ENCODE measurements around the gene URB1. TPM values are rescaled to one million over a fixed set of nuclear protein-coding genes. Genes with fewer than 3 reads are reported as not detected.

URB1 gene
- total and polyA plus RNA-seq, 9 of the 15 experiments (the other 6 are each of a cell fraction or from before 2014, with no cell fraction given), result 0.97 to 53.6 (median 21.5) TPM

- no peak overlapping the region for H3K4me2 ChIP-seq (ENCODE audit: insufficient read depth, low read length)
- peaks cover 0 to 7% of the 10 kb centered on the region in 2 experiments; a peak in 2 of 5 replicates for H3K4me1 ChIP-seq (replicated peaks in 1 of 2; ENCODE audit: control insufficient read depth in 2 of 2, insufficient read depth in 2 of 2, low read length in 2 of 2)
- no peaks in the 10 kb centered on the region for H4K20me1 ChIP-seq (replicated peaks; ENCODE audit: control insufficient read depth, insufficient read depth, low read length)
- H3K27me3 ChIP-seq (ENCODE audit: control insufficient read depth in 2 of 2, insufficient read depth in 2 of 2, low read length in 2 of 2), result peaks cover 12 to 14% of the 10 kb centered on the region in 2 experiments
- H2AFZ ChIP-seq (ENCODE audit: low read depth, low read length), result no peak overlapping the region
- 0 out of 2 replicates have a peak, but pooled peaks cover 1% of the 10 kb centered on the region for H3K9me3 ChIP-seq (replicated peaks; ENCODE audit: control insufficient read depth, insufficient read depth, low read depth, low read length)
- DNase-seq (ENCODE audit: extremely low read depth in 1 of 4, low spot score in 3 of 4), result peak in 1 of 4 experiments; percentile 3
- H3K27ac ChIP-seq (ENCODE audit: extremely low read depth, low read depth, low read length), result no peak overlapping the region
- H3K9me1 ChIP-seq (ENCODE audit: control insufficient read depth, insufficient read depth, low read length), result no peaks in the 10 kb centered on the region
- no peak overlapping the region for H3K9ac ChIP-seq (ENCODE audit: insufficient read depth in 1 of 2, low read depth in 2 of 2, low read length in 2 of 2)
- H3K36me3 ChIP-seq (ENCODE audit: control insufficient read depth, insufficient read depth, low read length), result no peaks in the 10 kb centered on the region
- ChIA-PET POLR2A (no interaction called here), CTCF (ENCODE audit: low intra/inter-chr PET ratio) (no interaction called here)
- in situ Hi-C loops (cut with MboI) (no loop called here), intact Hi-C loops (cut with micrococcal nuclease) (no loop called here)
- no peak for ATAC-seq
- H3K4me3 ChIP-seq, result no peak overlapping the region
- TF ChIP-seq ZNF354B (CRISPR knock-in tag; IDR thresholded peaks at IDR 0.05) (no peak), MBD2 (IDR thresholded peaks at IDR 0.05; ENCODE audit: borderline replicate concordance, low read depth) (no peak), U2AF1 (optimal IDR thresholded peaks at IDR 0.05; ENCODE audit: low read depth, low read length) (no peak), NFRKB (IDR thresholded peaks at IDR 0.05; ENCODE audit: low read depth) (no peak), ATF3 (IDR thresholded peaks at IDR 0.05) (no peak), ATF3 (CRISPR knock-in tag; conservative IDR thresholded peaks at IDR 0.05) (no peak), CBFA2T3 (IDR thresholded peaks at IDR 0.05) (no peak), ZNF274 (IDR thresholded peaks at IDR 0.05; ENCODE audit: borderline replicate concordance, low read depth, low read length) (no peak), ZNF217 (CRISPR knock-in tag; IDR thresholded peaks at IDR 0.05) (no peak), TGIF2 (CRISPR knock-in tag; IDR thresholded peaks at IDR 0.05) (no peak)
- TF ChIP-seq, protein P1, sequence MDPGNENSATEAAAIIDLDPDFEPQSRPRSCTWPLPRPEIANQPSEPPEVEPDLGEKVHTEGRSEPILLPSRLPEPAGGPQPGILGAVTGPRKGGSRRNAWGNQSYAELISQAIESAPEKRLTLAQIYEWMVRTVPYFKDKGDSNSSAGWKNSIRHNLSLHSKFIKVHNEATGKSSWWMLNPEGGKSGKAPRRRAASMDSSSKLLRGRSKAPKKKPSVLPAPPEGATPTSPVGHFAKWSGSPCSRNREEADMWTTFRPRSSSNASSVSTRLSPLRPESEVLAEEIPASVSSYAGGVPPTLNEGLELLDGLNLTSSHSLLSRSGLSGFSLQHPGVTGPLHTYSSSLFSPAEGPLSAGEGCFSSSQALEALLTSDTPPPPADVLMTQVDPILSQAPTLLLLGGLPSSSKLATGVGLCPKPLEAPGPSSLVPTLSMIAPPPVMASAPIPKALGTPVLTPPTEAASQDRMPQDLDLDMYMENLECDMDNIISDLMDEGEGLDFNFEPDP (CRISPR knock-in tag; IDR thresholded peaks at IDR 0.05), result no peak
- TF ChIP-seq, protein P2, sequence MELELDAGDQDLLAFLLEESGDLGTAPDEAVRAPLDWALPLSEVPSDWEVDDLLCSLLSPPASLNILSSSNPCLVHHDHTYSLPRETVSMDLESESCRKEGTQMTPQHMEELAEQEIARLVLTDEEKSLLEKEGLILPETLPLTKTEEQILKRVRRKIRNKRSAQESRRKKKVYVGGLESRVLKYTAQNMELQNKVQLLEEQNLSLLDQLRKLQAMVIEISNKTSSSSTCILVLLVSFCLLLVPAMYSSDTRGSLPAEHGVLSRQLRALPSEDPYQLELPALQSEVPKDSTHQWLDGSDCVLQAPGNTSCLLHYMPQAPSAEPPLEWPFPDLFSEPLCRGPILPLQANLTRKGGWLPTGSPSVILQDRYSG (tag; conservative IDR thresholded peaks at IDR 0.05; ENCODE audit: low read depth), result no peak
- TF ChIP-seq, protein P3, sequence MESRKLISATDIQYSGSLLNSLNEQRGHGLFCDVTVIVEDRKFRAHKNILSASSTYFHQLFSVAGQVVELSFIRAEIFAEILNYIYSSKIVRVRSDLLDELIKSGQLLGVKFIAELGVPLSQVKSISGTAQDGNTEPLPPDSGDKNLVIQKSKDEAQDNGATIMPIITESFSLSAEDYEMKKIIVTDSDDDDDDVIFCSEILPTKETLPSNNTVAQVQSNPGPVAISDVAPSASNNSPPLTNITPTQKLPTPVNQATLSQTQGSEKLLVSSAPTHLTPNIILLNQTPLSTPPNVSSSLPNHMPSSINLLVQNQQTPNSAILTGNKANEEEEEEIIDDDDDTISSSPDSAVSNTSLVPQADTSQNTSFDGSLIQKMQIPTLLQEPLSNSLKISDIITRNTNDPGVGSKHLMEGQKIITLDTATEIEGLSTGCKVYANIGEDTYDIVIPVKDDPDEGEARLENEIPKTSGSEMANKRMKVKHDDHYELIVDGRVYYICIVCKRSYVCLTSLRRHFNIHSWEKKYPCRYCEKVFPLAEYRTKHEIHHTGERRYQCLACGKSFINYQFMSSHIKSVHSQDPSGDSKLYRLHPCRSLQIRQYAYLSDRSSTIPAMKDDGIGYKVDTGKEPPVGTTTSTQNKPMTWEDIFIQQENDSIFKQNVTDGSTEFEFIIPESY (CRISPR knock-in tag; IDR thresholded peaks at IDR 0.05), result no peak
- TF ChIP-seq, protein P4, sequence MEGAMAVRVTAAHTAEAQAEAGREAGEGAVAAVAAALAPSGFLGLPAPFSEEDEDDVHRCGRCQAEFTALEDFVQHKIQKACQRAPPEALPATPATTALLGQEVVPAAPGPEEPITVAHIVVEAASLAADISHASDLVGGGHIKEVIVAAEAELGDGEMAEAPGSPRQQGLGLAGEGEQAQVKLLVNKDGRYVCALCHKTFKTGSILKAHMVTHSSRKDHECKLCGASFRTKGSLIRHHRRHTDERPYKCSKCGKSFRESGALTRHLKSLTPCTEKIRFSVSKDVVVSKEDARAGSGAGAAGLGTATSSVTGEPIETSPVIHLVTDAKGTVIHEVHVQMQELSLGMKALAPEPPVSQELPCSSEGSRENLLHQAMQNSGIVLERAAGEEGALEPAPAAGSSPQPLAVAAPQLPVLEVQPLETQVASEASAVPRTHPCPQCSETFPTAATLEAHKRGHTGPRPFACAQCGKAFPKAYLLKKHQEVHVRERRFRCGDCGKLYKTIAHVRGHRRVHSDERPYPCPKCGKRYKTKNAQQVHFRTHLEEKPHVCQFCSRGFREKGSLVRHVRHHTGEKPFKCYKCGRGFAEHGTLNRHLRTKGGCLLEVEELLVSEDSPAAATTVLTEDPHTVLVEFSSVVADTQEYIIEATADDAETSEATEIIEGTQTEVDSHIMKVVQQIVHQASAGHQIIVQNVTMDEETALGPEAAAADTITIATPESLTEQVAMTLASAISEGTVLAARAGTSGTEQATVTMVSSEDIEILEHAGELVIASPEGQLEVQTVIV (CRISPR knock-in tag; IDR thresholded peaks at IDR 0.05; ENCODE audit: borderline replicate concordance), result no peak
- no peaks in the 10 kb centered on the region for H3K79me2 ChIP-seq (ENCODE audit: control insufficient read depth, insufficient read depth, low read length)
- no TSS peak for BruUV-seq (replicated peaks)
- 11% methylated on average over 5 of the region's 5 CpGs for WGBS (ENCODE audit: insufficient coverage, low coverage, missing lambda C conversion rate)
- no peak for FAIRE-seq
These were observed 33.3 kb upstream of the URB1 start for GRCh38 chr21:32426066-32426465.
